ENCODE results near the gene TBC1D14.

TBC1D14 gene, protein sequence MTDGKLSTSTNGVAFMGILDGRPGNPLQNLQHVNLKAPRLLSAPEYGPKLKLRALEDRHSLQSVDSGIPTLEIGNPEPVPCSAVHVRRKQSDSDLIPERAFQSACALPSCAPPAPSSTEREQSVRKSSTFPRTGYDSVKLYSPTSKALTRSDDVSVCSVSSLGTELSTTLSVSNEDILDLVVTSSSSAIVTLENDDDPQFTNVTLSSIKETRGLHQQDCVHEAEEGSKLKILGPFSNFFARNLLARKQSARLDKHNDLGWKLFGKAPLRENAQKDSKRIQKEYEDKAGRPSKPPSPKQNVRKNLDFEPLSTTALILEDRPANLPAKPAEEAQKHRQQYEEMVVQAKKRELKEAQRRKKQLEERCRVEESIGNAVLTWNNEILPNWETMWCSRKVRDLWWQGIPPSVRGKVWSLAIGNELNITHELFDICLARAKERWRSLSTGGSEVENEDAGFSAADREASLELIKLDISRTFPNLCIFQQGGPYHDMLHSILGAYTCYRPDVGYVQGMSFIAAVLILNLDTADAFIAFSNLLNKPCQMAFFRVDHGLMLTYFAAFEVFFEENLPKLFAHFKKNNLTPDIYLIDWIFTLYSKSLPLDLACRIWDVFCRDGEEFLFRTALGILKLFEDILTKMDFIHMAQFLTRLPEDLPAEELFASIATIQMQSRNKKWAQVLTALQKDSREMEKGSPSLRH

DNA sequence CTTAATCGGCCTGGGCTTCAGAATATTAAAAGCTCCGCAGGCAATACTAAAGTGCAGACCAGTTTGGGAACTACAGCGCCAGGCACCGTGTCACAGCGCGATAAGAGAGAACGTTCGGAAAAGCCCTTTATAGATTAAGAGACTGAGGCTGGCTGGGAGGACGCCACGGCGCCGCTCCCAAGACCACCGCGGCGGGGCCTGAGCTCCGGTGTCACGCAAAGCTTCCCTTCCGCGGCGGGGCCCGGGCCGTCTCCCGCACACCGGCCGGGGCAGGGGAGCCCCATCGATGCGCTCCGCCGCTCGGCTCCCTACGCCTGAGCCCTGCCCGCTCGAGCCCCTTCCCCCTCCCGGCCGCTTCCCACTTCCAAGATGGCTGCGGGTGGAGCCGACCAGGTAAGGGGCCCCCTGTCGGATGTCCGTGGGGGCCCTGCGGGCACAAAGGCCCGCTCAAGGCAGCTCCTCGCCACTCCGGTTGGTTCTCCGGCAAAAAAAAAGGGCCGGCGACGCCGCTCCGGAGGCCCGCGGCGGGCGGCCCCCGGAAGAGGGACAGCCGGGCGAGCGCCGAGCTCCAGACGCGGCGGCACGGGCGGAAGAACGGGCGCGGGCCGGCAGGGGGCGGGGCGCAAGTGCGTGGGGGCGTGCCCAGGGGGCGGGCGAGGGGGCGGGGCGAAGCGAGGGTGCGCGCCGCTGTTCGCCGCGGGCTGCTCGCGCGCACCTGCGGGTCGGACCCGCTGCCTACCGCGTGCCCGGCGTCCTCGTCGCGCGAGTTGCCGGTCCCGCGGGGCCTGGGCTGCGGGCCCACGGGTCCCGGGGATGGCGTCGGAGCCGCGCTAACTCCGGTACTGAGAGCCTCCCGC is at the start of gene TBC1D14:
Gene TBC1D14 (plus strand): TSS at position 714 of the 857 bp plus-strand sequence. CDS start 13,564 bp downstream, outside the sequence.
- H3K4me3 Mint-ChIP-seq = peak within 1 kb of the TSS; percentile 94
- peak; percentile 88 for ATAC-seq
- peaks cover 56% of the 10 kb centered on the region for H3K4me1 Mint-ChIP-seq

DNA sequence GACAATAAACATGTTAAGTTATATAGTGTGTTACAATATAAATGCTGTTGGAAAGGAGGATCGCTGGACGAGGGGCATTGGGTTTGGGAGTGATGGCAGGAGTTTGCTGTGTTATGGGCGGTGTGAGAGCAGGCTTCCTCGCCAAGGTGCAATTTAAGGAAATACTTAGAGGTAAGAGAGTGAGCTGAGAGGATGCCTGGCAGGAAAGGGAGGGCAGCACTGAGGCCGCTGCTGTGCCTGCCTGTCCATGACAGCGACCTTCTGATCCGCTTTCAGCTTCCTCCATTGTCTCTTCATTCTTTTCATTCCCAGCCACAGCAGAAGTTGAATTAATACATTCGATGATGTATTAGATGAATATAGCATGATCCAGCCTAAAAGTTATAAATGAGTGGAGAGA is 41.2 kb upstream of the TBC1D14 start:
- no peak for ATAC-seq
- H3K4me3 Mint-ChIP-seq = no peak overlapping the region
- H3K4me1 Mint-ChIP-seq = peaks cover 18% of the 10 kb centered on the region
- H3K27ac Mint-ChIP-seq = peak overlapping the region; percentile 83
- peaks cover 69% of the 10 kb centered on the region for H3K36me3 Mint-ChIP-seq
- no peaks in the 10 kb centered on the region for H3K9me3 Mint-ChIP-seq
- DNase-seq (ENCODE audit: low spot score in 2 of 2) = no peak

More for the DNA sequence above, at the start of gene TBC1D14:
- Mint-ChIP-seq H3K36me3 (peaks cover 6% of the 10 kb centered on the region), H3K27ac (peak within 1 kb of the TSS; percentile 95), H3K9me3 (no peaks in the 10 kb centered on the region)
- DNase-seq (ENCODE audit: low spot score in 2 of 2) = peak; percentile 88 to 93

DNA sequence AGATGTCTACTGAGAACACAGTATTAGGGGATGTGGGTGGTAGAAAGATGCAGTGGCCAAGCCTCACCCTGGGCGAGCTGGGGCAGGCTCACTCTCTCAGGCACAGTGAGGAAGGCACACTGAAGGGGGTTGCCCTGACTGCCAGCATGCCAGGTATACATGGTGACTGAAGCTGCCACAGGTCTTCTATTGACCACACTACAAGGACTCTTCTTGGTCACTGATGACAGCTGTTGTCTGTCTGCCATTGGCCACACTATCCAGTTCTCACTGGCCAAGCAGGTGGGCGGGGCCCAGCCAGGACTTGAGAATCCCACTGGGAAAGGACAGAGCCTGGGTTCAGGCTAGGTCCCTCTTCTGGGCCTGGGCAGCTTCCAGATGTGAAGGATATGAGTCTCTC is 39.7 kb upstream of the TBC1D14 start:
- peaks cover 26% of the 10 kb centered on the region for H3K4me1 Mint-ChIP-seq
- H3K4me3 Mint-ChIP-seq = no peak overlapping the region
- ATAC-seq = no peak
- H3K36me3 Mint-ChIP-seq = peaks cover 64% of the 10 kb centered on the region
- peak overlapping the region; percentile 29 for H3K27ac Mint-ChIP-seq
- DNase-seq (ENCODE audit: low spot score in 2 of 2) = no peak
- H3K9me3 Mint-ChIP-seq = no peaks in the 10 kb centered on the region

DNA sequence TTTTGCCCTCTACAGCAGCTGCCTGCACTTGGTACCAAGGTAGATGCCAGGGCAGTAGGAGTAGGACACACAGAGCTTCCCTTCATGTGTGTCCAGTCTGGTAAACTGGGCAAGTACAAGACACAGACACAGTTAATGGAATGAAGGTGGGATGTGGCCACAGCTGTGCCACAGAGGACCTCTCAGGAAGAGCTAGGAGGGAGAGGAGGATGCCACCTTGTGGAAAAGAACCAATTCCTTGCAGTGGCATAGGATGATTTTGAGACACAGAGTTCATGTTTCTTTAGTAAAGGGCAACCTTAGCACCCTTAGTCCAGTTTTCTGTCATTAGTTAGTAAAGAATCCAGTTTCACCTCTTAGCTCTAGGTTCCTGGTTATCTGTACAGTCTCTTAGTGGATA is 36.3 kb upstream of the TBC1D14 start:
- Mint-ChIP-seq H3K4me3 (no peak overlapping the region), H3K9me3 (no peaks in the 10 kb centered on the region), H3K36me3 (peaks cover 67% of the 10 kb centered on the region), H3K4me1 (peaks cover 13% of the 10 kb centered on the region), H3K27ac (no peak overlapping the region)
- DNase-seq (ENCODE audit: low spot score in 2 of 2) (no peak), ATAC-seq (no peak)

DNA sequence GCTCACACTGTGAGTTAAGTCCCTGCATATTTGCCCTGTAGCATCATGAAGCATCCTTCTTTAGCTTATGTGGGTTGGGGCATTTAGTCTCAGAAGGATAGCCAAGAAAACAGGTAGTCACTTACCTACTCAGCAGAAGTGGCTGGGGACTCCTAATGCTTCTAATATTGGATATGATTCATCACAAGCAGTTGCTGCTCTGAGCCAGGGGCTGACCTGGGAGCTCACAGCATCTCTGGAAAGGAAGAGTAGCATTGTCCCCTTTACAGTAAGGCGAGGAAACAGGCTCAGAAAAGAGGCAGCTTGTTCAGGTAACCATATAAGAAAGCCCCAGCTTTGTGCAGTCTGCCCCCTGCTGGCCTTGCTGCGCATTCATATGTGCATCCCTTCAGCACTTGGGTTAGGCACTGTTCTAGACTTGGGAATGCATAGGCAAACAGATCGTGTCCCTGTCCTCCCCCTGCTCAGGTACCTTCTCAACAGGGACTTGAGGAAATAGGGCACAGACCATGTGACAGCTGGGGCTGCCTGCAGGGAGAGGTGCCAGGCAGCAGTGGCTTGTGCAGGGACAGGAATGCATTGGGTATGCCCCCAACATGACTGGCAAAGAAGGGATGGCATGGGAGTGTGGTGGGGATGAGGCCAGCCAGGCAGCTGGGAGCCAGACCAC is 35.7 kb upstream of the TBC1D14 start:
- ATAC-seq = peak; percentile 89
- Mint-ChIP-seq H3K9me3 (no peaks in the 10 kb centered on the region), H3K4me3 (no peak overlapping the region), H3K36me3 (peaks cover 69% of the 10 kb centered on the region), H3K4me1 (peaks cover 8% of the 10 kb centered on the region), H3K27ac (no peak overlapping the region)
- DNase-seq (ENCODE audit: low spot score in 2 of 2) = peak; percentile 70 to 87

DNA sequence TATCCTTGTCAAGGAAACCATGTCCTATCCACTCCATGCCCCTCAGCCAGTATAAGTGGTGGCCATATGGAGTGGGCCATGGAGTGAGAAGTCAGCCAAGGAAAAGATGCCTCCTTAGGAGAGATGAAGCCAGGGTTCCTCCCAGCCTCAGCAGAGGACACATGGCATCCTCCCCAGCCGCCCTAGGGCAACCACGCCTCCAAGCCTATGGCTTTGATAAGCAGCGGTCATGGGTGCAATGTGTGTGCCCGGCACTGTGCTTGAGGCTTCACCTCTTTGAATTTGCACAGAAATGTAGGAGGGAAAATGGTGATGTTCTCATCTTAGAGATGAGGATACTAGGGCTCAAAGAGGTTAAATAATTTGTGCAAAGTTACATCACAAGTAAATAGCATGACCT is 34.6 kb upstream of the TBC1D14 start:
- DNase-seq (ENCODE audit: low spot score in 2 of 2) (no peak), ATAC-seq (no peak)
- Mint-ChIP-seq H3K4me1 (peaks cover 8% of the 10 kb centered on the region), H3K9me3 (no peaks in the 10 kb centered on the region), H3K36me3 (peaks cover 71% of the 10 kb centered on the region), H3K27ac (no peak overlapping the region), H3K4me3 (no peak overlapping the region)

DNA sequence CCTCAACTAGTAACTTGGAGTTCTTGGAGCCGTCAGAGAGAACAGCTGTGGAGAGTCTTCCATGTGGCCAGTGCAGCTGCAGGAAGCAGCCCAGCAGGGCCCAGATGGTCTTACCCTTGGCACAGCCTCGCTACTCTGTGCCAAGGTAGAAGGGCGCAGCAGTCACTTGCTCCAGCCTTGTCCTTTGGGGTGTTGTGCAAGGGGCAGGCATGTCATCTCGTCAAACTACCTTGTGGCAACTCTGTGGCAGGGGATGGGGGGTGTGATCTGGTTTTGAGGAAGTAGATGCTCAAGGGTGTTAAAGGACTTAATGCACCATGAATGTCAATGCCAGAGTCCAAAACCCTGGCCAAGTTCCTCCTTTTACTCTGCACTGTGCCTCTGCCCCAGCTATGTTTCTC is 34.2 kb upstream of the TBC1D14 start:
- Mint-ChIP-seq H3K4me1 (peaks cover 8% of the 10 kb centered on the region), H3K9me3 (no peaks in the 10 kb centered on the region), H3K27ac (no peak overlapping the region), H3K4me3 (no peak overlapping the region), H3K36me3 (peaks cover 73% of the 10 kb centered on the region)
- no peak for ATAC-seq
- no peak for DNase-seq (ENCODE audit: low spot score in 2 of 2)

DNA sequence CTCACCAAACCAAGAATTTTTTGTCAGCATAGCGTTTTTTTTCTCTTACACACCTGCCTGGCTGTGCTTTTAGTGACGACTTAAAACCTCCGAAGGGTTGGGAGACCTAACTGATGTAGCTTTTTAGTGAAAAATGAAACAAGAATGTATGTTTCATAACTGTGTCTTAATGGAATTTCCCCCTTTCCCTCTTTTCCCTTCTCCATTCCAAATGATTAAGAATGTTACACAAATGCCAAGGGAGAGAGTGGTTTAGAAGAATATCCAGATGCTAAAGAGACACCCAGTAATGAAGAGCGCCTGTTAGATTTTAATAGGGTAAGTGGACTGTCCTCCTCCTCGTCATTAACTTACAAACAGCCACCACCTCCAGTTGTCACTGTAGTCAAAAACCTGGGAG is 33.2 kb upstream of the TBC1D14 start:
- Mint-ChIP-seq H3K36me3 (peaks cover 80% of the 10 kb centered on the region), H3K27ac (peak overlapping the region; percentile 24), H3K4me3 (no peak overlapping the region), H3K4me1 (peaks cover 8% of the 10 kb centered on the region), H3K9me3 (no peaks in the 10 kb centered on the region)
- DNase-seq (ENCODE audit: low spot score in 2 of 2) (no peak), ATAC-seq (no peak)

GRCh38 chr4:6877067-6877466 is 32.6 kb upstream of the TBC1D14 start:
- no peak overlapping the region for H3K4me3 Mint-ChIP-seq
- peaks cover 8% of the 10 kb centered on the region for H3K4me1 Mint-ChIP-seq
- H3K9me3 Mint-ChIP-seq = no peaks in the 10 kb centered on the region
- DNase-seq (ENCODE audit: low spot score in 2 of 2) = no peak
- no peak for ATAC-seq
- peaks cover 80% of the 10 kb centered on the region for H3K36me3 Mint-ChIP-seq
- H3K27ac Mint-ChIP-seq = peak overlapping the region; percentile 24

DNA sequence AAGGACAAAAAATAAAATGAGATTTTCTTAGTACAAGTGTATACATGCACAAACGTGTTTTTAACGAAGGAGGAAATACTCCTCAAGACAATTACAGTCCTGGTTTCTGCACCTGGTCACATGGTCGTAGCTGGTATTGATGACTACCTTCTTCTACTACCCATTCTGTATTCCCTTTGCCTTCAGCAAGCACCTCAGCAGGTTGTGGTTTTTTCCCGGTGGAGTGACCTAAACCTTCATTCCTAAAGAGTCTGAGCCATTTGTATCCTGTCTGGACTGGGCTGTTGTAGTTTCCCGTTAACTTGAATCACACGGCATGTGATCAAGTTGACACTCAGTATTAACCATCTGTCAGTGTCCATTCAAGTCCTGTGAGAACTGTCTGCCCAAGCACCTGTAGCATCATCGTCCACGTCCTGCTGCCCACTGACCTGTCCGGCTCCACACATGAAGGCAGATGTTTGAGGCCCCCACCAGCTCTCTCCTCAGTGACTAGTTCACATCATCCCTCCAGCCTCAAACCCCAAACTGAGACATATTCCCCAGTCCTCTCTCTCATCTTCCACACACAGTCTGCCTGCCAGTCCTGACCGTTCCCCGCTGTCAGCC is 31.1 kb upstream of the TBC1D14 start:
- no peak for ATAC-seq
- no peaks in the 10 kb centered on the region for H3K9me3 Mint-ChIP-seq
- no peak overlapping the region for H3K4me3 Mint-ChIP-seq
- no peak overlapping the region for H3K27ac Mint-ChIP-seq
- H3K36me3 Mint-ChIP-seq = peaks cover 81% of the 10 kb centered on the region
- DNase-seq (ENCODE audit: low spot score in 2 of 2) = no peak
- peaks cover 8% of the 10 kb centered on the region for H3K4me1 Mint-ChIP-seq

DNA sequence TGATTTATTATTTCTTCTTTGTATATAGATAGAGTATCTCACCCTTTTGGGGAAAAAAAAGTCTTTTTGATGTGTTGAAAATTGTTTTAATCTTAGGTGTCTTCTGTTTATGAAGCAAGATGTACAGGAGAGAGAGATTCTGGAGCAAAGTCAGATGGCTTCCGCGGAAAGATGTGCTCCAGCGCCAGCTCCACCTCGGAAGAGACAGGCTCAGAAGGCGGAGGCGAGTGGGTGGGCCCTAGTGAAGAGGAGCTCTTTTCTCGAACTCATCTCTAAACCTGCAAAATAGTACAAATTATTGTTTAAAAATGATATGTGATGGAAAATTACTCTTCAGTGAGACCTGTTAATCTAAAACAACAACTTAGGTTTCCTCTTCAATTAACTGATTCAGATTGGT is 28.9 kb upstream of the TBC1D14 start:
- Mint-ChIP-seq H3K36me3 (peaks cover 75% of the 10 kb centered on the region), H3K27ac (peak overlapping the region; percentile 44), H3K9me3 (no peaks in the 10 kb centered on the region), H3K4me3 (no peak overlapping the region), H3K4me1 (no peaks in the 10 kb centered on the region)
- ATAC-seq (no peak), DNase-seq (ENCODE audit: low spot score in 2 of 2) (no peak)

DNA sequence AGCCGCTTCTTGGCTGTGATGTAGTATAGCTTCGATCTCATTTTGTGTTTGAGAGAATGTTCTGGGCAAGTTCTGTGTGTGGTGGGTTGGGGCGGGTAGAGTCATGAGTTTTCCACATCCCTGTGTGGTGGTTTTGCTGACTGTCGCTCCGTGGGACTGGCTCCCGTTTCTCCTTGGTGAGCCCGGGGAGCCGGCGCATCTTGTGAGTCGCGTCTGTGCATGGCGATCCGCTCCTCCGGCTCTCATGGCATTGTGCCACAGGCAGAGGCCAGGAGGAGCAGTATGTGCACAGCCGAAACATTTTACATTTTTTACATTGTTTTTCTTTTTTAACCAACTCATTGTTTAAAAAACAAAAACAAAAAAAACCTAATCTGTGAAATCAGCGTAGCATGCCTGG is 27.7 kb upstream of the TBC1D14 start:
- DNase-seq (ENCODE audit: low spot score in 2 of 2) (no peak), ATAC-seq (no peak)
- Mint-ChIP-seq H3K4me3 (no peak overlapping the region), H3K36me3 (peaks cover 63% of the 10 kb centered on the region), H3K27ac (no peak overlapping the region), H3K4me1 (peaks cover 5% of the 10 kb centered on the region), H3K9me3 (no peaks in the 10 kb centered on the region)

DNA sequence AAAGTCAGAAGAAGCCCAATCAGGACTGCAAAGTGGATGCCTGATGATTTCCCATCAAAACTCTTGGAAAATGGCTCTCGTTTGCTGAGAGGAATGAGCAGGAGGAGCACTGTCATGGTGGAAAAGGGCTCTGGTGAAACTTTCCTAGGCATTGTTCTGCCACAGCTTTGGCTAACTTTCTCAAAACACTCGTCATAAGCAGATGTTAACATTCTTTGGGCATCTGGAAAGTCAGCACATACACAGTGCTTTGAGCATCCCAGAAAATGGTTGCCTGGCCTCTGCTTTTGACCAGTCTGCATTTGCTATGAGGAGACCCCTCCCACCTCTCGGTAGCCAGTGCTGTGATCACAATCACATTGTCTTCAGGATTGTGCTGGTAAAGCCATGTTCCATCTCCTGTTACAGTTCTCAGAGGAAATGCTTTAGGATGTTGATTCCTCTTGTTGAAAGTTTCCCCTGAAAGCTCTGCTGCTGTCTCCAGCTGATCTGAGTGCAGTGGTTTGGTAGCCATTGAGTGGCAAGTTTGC is 25.2 kb upstream of the TBC1D14 start:
- H3K4me3 Mint-ChIP-seq = no peak overlapping the region
- H3K9me3 Mint-ChIP-seq = no peaks in the 10 kb centered on the region
- peaks cover 5% of the 10 kb centered on the region for H3K4me1 Mint-ChIP-seq
- DNase-seq (ENCODE audit: low spot score in 2 of 2) = no peak
- ATAC-seq = no peak
- H3K36me3 Mint-ChIP-seq = peaks cover 38% of the 10 kb centered on the region
- peak overlapping the region; percentile 61 for H3K27ac Mint-ChIP-seq

GRCh38 chr4:6885953-6886557 is 23.6 kb upstream of the TBC1D14 start:
- no peak overlapping the region for H3K4me3 Mint-ChIP-seq
- no peak for DNase-seq (ENCODE audit: low spot score in 2 of 2)

More at GRCh38 chr4:6885953-6886557, 23.6 kb upstream of the TBC1D14 start:
- H3K36me3 Mint-ChIP-seq = peaks cover 28% of the 10 kb centered on the region
- H3K27ac Mint-ChIP-seq = no peak overlapping the region
- peak; percentile 70 for ATAC-seq
- H3K4me1 Mint-ChIP-seq = peaks cover 5% of the 10 kb centered on the region
- no peaks in the 10 kb centered on the region for H3K9me3 Mint-ChIP-seq

Measured in stimulated activated effector memory CD8-positive, alpha-beta T cell treated with anti-CD3 and anti-CD28 coated beads, Interleukin-12 subunit alpha, Interleukin-12 subunit beta, amount 100 ng/mL, for 72 hours (primary cell).